Gastroesophageal sphincter (tissue), 4 donors: ENCODE measurements around the gene MSH3. TPM values are rescaled to one million over a fixed set of nuclear protein-coding genes. Genes with fewer than 3 reads are reported as not detected.
"Not testable (repeated sequence)": the region's sequence is repeated elsewhere in the genome, so short reads cannot be mapped to it uniquely, and the experiment has no call there.

Experiments used
- ATAC-seq: fragments of 150-250 bp; one replicate; pipeline ENCODE4 v1.9.1; 2016; ENCODE audit warnings: mild to moderate bottlenecking, moderate library complexity
- H3K27ac ChIP-seq, 4 donors: fragments of 200-600 bp; sonication (generic) in 3 of 4; 1 replicate in 3 of 4; 2 replicates in 1 of 4; pipeline ENCODE4 v1.5.1; 2016 to 2019
- H3K27me3 ChIP-seq: fragments of 200-600 bp; sonication (generic); one replicate; pipeline ENCODE4 v1.5.1; 2019
- H3K36me3 ChIP-seq, 2 donors: fragments of 200-600 bp; sonication (generic); one replicate each; pipeline ENCODE4 v1.5.1; 2019; ENCODE audit warnings: control low read depth in 1 of 2
- H3K4me1 ChIP-seq, 3 donors: fragments of 200-600 bp; sonication (generic); 1 replicate in 2 of 3; 2 replicates in 1 of 3; pipeline ENCODE4 v1.5.1; 2016 to 2019; ENCODE audit warnings: control low read depth in 2 of 3
- H3K4me3 ChIP-seq, 2 donors: fragments of 200-600 bp; sonication (generic); one replicate each; pipeline ENCODE4 v1.5.1; 2019; ENCODE audit warnings: mild to moderate bottlenecking in 1 of 2, moderate library complexity in 1 of 2
- H3K9me3 ChIP-seq, 3 donors: fragments of 200-600 bp; sonication (generic); one replicate each; pipeline ENCODE4 v1.5.1; 2017 to 2019; ENCODE audit warnings: control low read depth in 2 of 3
- CTCF ChIP-seq, 4 experiments: fragments of 200-600 bp in 2 of 4; fragments of 450-650 bp in 2 of 4; sonication (generic) in 1 of 4; IDR thresholded peaks; one replicate each; pipeline ENCODE4 v1.5.1; 2017 to 2019; ENCODE audit warnings: antibody characterized with exemption in 4 of 4, mild to moderate bottlenecking in 2 of 4, moderate library complexity in 2 of 4
- EP300 ChIP-seq: sonication (generic); formaldehyde crosslinking; IDR thresholded peaks from one replicate; pipeline ENCODE4 v1.6.1; 2017; ENCODE audit warnings: antibody characterized with exemption, mild to moderate bottlenecking
- POLR2A ChIP-seq, 2 donors: fragments of 450-650 bp; IDR thresholded peaks; one replicate each; pipeline ENCODE4 v1.6.1; 2017; ENCODE audit warnings: antibody characterized with exemption in 2 of 2, mild to moderate bottlenecking in 2 of 2, moderate library complexity in 1 of 2
- POLR2AphosphoS5 ChIP-seq: sonication (generic); formaldehyde crosslinking; IDR thresholded peaks from one replicate; pipeline ENCODE4 v1.6.1; 2017; ENCODE audit warnings: antibody characterized with exemption
- WGBS, 2 donors: methylation state at CpG; one replicate each; pipeline ENCODE4 v1.1.5; 2018; ENCODE audit warnings: low coverage in 1 of 2; 5-methylcytosine and 5-hydroxymethylcytosine counted together
- total RNA-seq, 4 donors: library from RNA; depleted of rRNA; stranded (reverse); fragments of >200 nt; gene quantifications; one replicate each; pipeline ENCODE4 v1.1.0, GENCODE V29; 2016

The MSH3 gene
- total RNA-seq, 4 donors from 2014 or later = 10.7 to 14.0 (median 12.0) TPM

- TF ChIP-seq CTCF (IDR thresholded peaks at IDR 0.05) (no peak), POLR2AphosphoS5 (no peak), POLR2A (IDR thresholded peaks at IDR 0.05) (no peak), EP300 (no peak)
- Histone ChIP-seq H3K27ac (no peak overlapping the region), H3K9me3 (no peaks in the 10 kb centered on the region), H3K4me1 (no peaks in the 10 kb centered on the region), H3K36me3 (peaks cover 0 to 23% of the 10 kb centered on the region in 2 donors), H3K4me3 (no peak overlapping the region), H3K27me3 (no peaks in the 10 kb centered on the region)
- 92 to 96% methylated on average over 2 of the region's 2 CpGs for WGBS, 2 donors
- ATAC-seq = no peak
Observed at GRCh38 chr5:80739898-80740297, 85.4 kb downstream of the MSH3 start.

GRCh38 chr5:80740488-80740887, 86.0 kb downstream of the MSH3 start:
- H3K36me3 ChIP-seq = peaks cover 0 to 29% of the 10 kb centered on the region in 2 donors
- H3K4me1 ChIP-seq, ATAC-seq, H3K4me3 ChIP-seq, H3K27me3 ChIP-seq, H3K9me3 ChIP-seq, H3K27ac ChIP-seq: not testable (repeated sequence)
- WGBS, 2 donors = 97 to 100% methylated on average over 7 to 9 of the region's 12 CpGs

- ATAC-seq = no peak
- Histone ChIP-seq H3K9me3 (no peaks in the 10 kb centered on the region), H3K4me3 (no peak overlapping the region), H3K36me3 (peaks cover 0 to 34% of the 10 kb centered on the region in 2 donors), H3K4me1 (no peaks in the 10 kb centered on the region), H3K27ac (no peak overlapping the region), H3K27me3 (no peaks in the 10 kb centered on the region)
- no peak for TF ChIP-seq POLR2A (IDR thresholded peaks at IDR 0.05)
- no peak for TF ChIP-seq POLR2AphosphoS5
- TF ChIP-seq CTCF (IDR thresholded peaks at IDR 0.05) = no peak
- TF ChIP-seq EP300 = no peak
- 81% methylated on average over 1 of the region's 1 CpG; no CpG with 5 or more reads in 1 of the 2 donors for WGBS, 2 donors
Observed at GRCh38 chr5:80740999-80741398, 86.5 kb downstream of the MSH3 start.

GRCh38 chr5:80744149-80744548, 89.7 kb downstream of the MSH3 start:
- TF ChIP-seq POLR2A (IDR thresholded peaks at IDR 0.05) (no peak), POLR2AphosphoS5 (no peak), CTCF (IDR thresholded peaks at IDR 0.05) (no peak), EP300 (no peak)
- Histone ChIP-seq H3K9me3 (no peaks in the 10 kb centered on the region), H3K27ac (no peak overlapping the region), H3K4me1 (no peaks in the 10 kb centered on the region), H3K36me3 (peaks cover 0 to 61% of the 10 kb centered on the region in 2 donors), H3K27me3 (no peaks in the 10 kb centered on the region), H3K4me3 (no peak overlapping the region)
- no peak for ATAC-seq
- WGBS, 2 donors = 100% methylated on average over 2 of the region's 2 CpGs

GRCh38 chr5:80745490-80745889, 91.0 kb downstream of the MSH3 start:
- TF ChIP-seq CTCF (IDR thresholded peaks at IDR 0.05) = no peak
- no peak for TF ChIP-seq POLR2A (IDR thresholded peaks at IDR 0.05)
- Histone ChIP-seq H3K36me3 (peaks cover 0 to 67% of the 10 kb centered on the region in 2 donors), H3K4me3 (no peak overlapping the region), H3K9me3 (no peaks in the 10 kb centered on the region), H3K27ac (no peak overlapping the region), H3K4me1 (no peaks in the 10 kb centered on the region), H3K27me3 (no peaks in the 10 kb centered on the region)
- no peak for ATAC-seq
- WGBS, 2 donors = 86% methylated on average over 1 of the region's 1 CpG; no CpG with 5 or more reads in 1 of the 2 donors
